HG03064 (cell line): ENCODE data around the gene DQX1.
"Not testable (repeated sequence)": the region's sequence is repeated elsewhere in the genome, so short reads cannot be mapped to it uniquely, and the experiment has no call there.

Experiments
- ATAC-seq: cut with Tn5 transposase; IDR thresholded peaks from one replicate; pipeline ENCODE4 v1.9.1; 2021; ENCODE audit warnings: low read depth; ENCODE audit not compliant: unreplicated experiment

The DQX1 gene

DNA sequence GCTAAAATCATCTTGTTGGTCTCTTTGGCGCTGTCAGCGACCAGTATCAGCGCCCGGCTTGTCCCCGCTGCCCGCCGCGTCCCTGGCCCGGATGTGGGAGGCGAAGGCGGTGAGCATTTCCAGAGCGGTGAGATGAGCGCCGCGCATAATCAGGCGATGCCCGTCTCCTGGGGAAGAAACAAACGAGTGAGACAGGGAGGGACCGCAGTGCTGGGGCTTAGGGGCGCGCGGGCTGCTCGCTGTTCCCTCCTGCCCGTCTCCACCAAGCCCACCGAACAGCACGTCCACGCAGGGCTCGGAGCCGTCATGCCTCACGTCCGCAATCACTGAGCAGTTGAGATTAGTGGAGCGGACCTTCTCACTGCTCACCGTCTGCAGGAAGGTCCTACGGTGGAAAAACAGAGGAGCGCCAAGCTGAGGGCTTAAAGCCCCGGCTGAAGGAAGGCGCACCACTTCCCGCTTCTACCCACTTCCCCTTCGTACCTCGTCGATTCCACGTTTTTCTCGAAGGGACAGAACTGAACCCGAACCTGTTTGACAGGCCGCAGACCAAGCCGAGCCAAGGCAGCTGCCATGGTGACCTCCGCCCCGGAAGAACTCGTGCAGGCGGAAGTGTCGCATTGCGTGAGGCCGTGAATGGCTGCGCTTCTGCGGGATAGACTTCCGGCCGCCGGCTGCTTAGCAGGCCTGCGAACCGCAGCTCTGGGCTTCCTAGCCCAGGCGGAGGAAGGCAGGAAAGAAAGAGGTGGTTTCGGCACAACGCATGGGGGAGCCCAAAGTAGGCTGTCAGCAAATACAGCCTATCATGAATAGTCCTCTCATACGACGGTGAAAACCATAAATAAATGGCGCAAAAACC lies 53.7 kb downstream of the DQX1 start, which contains the start of gene MRPL53:
MRPL53 (minus strand) TSS at position 595 of the 859 bp plus-strand sequence; CDS start at position 575, 20 bp downstream.
- ATAC-seq: peak; percentile 81

DNA sequence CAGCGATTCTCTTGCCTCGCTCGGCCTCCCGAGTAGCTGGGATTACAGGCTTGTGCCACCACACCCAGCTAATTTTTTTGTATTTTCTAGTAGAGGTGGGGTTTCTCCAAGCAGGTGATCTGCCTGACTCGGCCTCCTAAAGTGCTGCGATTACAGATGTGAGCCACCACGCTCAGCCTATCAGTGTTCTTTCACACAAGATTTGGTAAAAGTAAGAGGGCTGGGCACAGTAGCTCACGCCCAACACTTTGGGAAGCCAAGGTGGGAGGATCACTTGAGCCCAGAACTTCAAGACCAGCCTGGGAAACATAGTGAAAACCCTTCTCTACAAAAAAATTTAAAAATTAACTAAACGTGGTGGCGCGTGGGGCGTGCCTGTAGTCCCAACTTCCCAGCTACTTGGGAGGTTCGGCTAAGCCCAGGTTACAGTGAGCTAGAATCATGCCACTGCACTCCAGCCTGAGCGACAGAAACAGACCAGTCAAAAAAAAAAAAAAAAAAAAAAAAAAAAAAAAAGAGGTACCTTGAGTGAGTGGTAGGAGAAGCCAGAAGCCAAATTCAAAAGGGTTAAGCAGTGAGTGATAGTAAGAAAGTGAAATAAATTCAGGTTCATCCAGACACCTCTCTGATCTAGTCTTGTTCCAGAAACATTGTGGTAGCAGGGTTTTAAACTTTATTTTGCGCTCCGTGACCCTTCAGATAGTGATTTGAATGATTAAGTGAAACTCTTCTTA lies 54.5 kb downstream of the DQX1 start:
- ATAC-seq: no peak

DNA sequence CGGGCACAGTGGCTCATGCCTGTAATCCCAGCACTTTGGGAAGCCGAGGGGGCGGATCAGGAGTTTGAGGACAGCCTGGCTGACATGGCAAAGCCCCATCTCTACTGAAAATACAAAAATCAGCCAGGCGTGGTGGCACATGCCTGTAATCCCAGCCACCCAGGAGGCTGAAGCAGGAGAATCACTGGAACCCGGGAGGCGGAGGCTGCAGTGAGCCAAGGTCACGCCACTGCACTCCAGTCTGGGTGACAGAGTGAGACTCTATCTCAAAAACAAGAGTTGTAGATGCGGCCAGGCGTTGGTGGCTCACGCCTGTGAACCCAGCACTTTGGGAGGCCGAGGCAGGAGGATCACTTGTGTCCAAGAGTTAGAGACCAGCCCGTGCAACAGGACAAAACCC lies 55.3 kb downstream of the DQX1 start:
- not testable (repeated sequence) for ATAC-seq
